ENCODE data around the gene GVQW3. TPM values are rescaled to one million over a fixed set of nuclear protein-coding genes. Genes with fewer than 3 reads are reported as not detected.

Gene GVQW3
- 1 to 10 TPM; 1.7 to 2.1 TPM for total RNA-seq

DNA sequence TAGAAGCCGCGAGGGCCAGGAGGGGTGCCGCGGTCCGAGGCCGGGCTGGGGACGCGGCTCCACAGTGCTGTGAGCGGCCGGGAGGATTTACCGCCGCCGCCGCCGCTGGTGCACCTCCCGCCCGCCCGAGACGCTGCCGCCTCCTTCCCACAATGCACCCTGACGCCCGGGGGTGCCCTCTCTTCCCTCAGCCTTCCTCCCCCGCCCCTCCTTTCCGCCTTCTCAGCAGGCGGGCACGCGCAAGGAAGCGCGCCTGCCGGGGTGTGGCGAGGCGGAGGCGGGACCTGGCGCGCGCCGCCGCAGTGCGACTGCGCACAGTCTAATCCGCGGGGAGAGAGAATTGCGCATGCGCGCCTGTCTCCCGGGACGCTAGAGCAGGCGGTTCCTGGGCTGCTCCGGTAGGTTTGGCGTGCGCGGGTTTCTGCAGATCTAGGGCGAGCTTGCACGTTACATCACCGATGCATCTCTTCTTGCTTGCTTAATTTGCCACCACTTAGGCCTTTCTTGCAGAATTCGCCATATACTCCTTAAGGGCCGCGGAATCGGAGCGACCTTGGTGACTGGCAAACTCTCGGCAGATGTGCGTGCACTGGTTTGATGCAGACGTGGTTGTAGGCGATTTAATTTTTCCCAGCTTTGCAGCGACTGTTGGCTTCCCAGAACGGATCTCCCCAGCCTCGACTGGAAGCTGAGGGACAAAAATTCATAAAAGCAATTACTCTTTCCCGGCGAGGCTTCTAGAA, at the start of gene GVQW3, which contains the start of gene THAP12:
TSS of gene GVQW3 (plus strand) at position 347 of the 743 bp plus-strand sequence. CDS start 506 bp downstream, outside the sequence.
TSS of gene THAP12 (minus strand) at position 156 of the 743 bp plus-strand sequence. CDS start 296 bp downstream, outside the sequence.
- no peaks in the 10 kb centered on the region for H3K27me3 Mint-ChIP-seq (ENCODE audit: low read depth)
- CTCF ChIA-PET, result interaction anchor here (1.0 kb wide), 1 partner anchor 174 kb away, joined by 3 read pairs; no protein-coding TSS in a partner anchor
- DNase-seq, result peak; percentile 97
- no peaks in the 10 kb centered on the region for H3K9me3 Mint-ChIP-seq
- intact Hi-C loops (cut with micrococcal nuclease), result loop anchor here (1.0 to 5.0 kb wide), 8 partner anchors 10 to 1440 kb away; partner anchors contain the start of genes AAMDC, ACER3, RSF1 and UVRAG
- H3K36me3 Mint-ChIP-seq (ENCODE audit: low read depth), result peaks cover 7% of the 10 kb centered on the region
- peak within 1 kb of the TSS; percentile 91 for H3K4me3 Mint-ChIP-seq
- H3K27ac Mint-ChIP-seq, result peak within 1 kb of the TSS; percentile 91
- peaks cover 58% of the 10 kb centered on the region for H3K4me1 Mint-ChIP-seq (ENCODE audit: low read depth)

DNA sequence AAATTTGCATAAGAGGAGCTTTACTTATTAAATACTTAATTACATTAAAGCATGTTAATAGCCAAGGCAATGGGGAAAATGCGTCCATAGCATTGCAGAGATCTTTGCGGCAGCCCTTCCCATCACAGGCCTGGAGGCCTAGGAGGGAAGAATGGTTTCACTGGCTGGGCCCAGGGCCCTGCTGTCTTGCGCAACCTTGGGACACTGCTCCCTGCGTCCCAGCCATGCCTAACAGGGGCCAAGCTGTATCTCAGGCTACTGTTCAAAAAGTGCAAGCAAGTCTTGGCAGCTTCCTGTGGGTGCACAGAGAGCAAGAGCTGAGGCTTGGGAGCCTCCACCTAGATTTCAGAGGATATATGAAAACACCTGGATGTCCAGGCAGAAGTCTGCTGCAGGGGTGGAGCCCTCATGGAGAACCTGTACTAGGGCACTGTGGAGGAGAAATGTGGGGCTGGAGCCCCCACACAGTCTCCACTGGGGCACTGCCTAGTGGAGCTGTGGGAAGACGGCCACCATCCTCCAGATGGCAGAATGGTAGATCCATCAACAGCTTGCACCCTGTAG, 46.2 kb upstream of the GVQW3 start:
- Mint-ChIP-seq H3K4me1 (ENCODE audit: low read depth) (no peaks in the 10 kb centered on the region), H3K36me3 (ENCODE audit: low read depth) (peaks cover 2% of the 10 kb centered on the region), H3K27me3 (ENCODE audit: low read depth) (peaks cover 4% of the 10 kb centered on the region), H3K4me3 (no peak overlapping the region), H3K9me3 (peaks cover 21% of the 10 kb centered on the region), H3K27ac (no peak overlapping the region)
- no peak for DNase-seq
- CTCF ChIA-PET, result interaction anchor here (1.0 kb wide), 1 partner anchor 16 kb away, joined by 3 read pairs; no protein-coding TSS in a partner anchor
- intact Hi-C loops (cut with micrococcal nuclease), result no loop called here

DNA sequence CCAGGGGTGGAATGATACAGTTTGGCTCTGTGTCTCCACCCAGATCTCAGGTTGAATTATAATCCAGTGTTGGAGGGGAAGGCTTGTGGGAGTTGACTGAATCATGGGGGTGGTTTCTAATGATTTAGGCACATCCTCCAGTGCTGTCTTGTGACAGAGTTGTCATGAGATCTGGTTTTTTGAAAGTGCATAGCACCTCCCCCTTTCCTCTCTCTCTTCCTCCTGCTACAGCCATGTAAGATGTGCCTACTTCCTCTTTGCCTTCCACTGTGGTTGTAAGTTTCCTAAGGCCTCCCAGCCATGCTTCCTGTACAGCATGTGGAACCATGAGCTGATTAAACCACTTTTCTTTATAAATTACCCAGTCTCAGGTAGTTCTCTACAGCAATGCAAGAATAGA, 45.3 kb upstream of the GVQW3 start:
- DNase-seq, result no peak
- intact Hi-C loops (cut with micrococcal nuclease), result no loop called here
- H3K4me3 Mint-ChIP-seq, result no peak overlapping the region
- peaks cover 4% of the 10 kb centered on the region for H3K27me3 Mint-ChIP-seq (ENCODE audit: low read depth)
- CTCF ChIA-PET, result interaction anchor here (1.3 kb wide), 1 partner anchor 11 kb away, joined by 4 read pairs; no protein-coding TSS in a partner anchor
- H3K9me3 Mint-ChIP-seq, result peaks cover 21% of the 10 kb centered on the region
- H3K27ac Mint-ChIP-seq, result no peak overlapping the region
- H3K36me3 Mint-ChIP-seq (ENCODE audit: low read depth), result peaks cover 2% of the 10 kb centered on the region
- no peaks in the 10 kb centered on the region for H3K4me1 Mint-ChIP-seq (ENCODE audit: low read depth)

- no peak overlapping the region for H3K4me3 Mint-ChIP-seq
- H3K4me1 Mint-ChIP-seq (ENCODE audit: low read depth), result no peaks in the 10 kb centered on the region
- H3K36me3 Mint-ChIP-seq (ENCODE audit: low read depth), result peaks cover 2% of the 10 kb centered on the region
- intact Hi-C loops (cut with micrococcal nuclease), result no loop called here
- H3K27me3 Mint-ChIP-seq (ENCODE audit: low read depth), result peaks cover 4% of the 10 kb centered on the region
- CTCF ChIA-PET, result interaction anchor here (1.3 kb wide), 1 partner anchor 10 kb away, joined by 4 read pairs; no protein-coding TSS in a partner anchor
- no peak overlapping the region for H3K27ac Mint-ChIP-seq
- no peak for DNase-seq
- peaks cover 21% of the 10 kb centered on the region for H3K9me3 Mint-ChIP-seq
These were observed 44.5 kb upstream of the GVQW3 start for GRCh38 chr11:76336597-76336996.

DNA sequence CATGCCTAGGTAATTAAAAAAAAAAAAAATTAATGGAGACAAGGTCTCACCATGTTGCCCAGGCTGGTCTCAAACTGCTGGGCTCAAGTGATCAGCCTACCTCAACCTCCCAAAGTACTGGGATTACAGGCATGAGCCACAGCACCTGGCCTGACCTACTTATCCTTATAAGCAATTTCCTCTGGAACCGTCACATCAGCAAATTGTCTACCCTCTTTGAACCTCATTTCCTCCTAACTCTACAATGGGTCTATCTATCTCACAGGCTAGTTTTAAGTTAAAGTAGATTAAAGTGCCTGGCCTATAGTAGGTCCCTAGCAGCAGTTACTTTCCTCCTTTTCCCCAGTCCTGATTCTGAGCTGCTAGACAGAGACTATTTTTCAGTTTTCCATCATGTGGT, 43.7 kb upstream of the GVQW3 start:
- Mint-ChIP-seq H3K9me3 (peaks cover 21% of the 10 kb centered on the region), H3K4me3 (no peak overlapping the region), H3K36me3 (ENCODE audit: low read depth) (peaks cover 2% of the 10 kb centered on the region), H3K27ac (no peak overlapping the region), H3K4me1 (ENCODE audit: low read depth) (no peaks in the 10 kb centered on the region), H3K27me3 (ENCODE audit: low read depth) (peaks cover 2% of the 10 kb centered on the region)
- intact Hi-C loops (cut with micrococcal nuclease), result no loop called here
- CTCF ChIA-PET, result no interaction called here
- DNase-seq, result no peak

GRCh38 chr11:76337923-76338322, 43.2 kb upstream of the GVQW3 start:
- H3K36me3 Mint-ChIP-seq (ENCODE audit: low read depth), result peaks cover 2% of the 10 kb centered on the region
- H3K27me3 Mint-ChIP-seq (ENCODE audit: low read depth), result peaks cover 2% of the 10 kb centered on the region
- no peak for DNase-seq
- H3K27ac Mint-ChIP-seq, result no peak overlapping the region
- intact Hi-C loops (cut with micrococcal nuclease), result no loop called here
- no peaks in the 10 kb centered on the region for H3K4me1 Mint-ChIP-seq (ENCODE audit: low read depth)
- no peak overlapping the region for H3K4me3 Mint-ChIP-seq
- peaks cover 21% of the 10 kb centered on the region for H3K9me3 Mint-ChIP-seq
- CTCF ChIA-PET, result no interaction called here

- H3K36me3 Mint-ChIP-seq (ENCODE audit: low read depth), result peaks cover 2% of the 10 kb centered on the region
- peaks cover 2% of the 10 kb centered on the region for H3K27me3 Mint-ChIP-seq (ENCODE audit: low read depth)
- no peak for DNase-seq
- peaks cover 18% of the 10 kb centered on the region for H3K9me3 Mint-ChIP-seq
- H3K4me1 Mint-ChIP-seq (ENCODE audit: low read depth), result no peaks in the 10 kb centered on the region
- H3K4me3 Mint-ChIP-seq, result no peak overlapping the region
- intact Hi-C loops (cut with micrococcal nuclease), result no loop called here
- CTCF ChIA-PET, result no interaction called here
- H3K27ac Mint-ChIP-seq, result no peak overlapping the region
These were observed 41.9 kb upstream of the GVQW3 start for GRCh38 chr11:76339221-76339620.

GRCh38 chr11:76347466-76347865, 33.7 kb upstream of the GVQW3 start:
- no peak overlapping the region for H3K4me3 Mint-ChIP-seq
- intact Hi-C loops (cut with micrococcal nuclease), result loop anchor here (5.0 kb wide), 1 partner anchor 75 kb away; no protein-coding TSS in a partner anchor
- peaks cover 15% of the 10 kb centered on the region for H3K36me3 Mint-ChIP-seq (ENCODE audit: low read depth)
- no peaks in the 10 kb centered on the region for H3K4me1 Mint-ChIP-seq (ENCODE audit: low read depth)
- no peaks in the 10 kb centered on the region for H3K9me3 Mint-ChIP-seq
- DNase-seq, result no peak
- no peak overlapping the region for H3K27ac Mint-ChIP-seq
- CTCF ChIA-PET, result interaction anchor here (1.3 kb wide), 1 partner anchor 11 kb away, joined by 4 read pairs; no protein-coding TSS in a partner anchor
- no peaks in the 10 kb centered on the region for H3K27me3 Mint-ChIP-seq (ENCODE audit: low read depth)

DNA sequence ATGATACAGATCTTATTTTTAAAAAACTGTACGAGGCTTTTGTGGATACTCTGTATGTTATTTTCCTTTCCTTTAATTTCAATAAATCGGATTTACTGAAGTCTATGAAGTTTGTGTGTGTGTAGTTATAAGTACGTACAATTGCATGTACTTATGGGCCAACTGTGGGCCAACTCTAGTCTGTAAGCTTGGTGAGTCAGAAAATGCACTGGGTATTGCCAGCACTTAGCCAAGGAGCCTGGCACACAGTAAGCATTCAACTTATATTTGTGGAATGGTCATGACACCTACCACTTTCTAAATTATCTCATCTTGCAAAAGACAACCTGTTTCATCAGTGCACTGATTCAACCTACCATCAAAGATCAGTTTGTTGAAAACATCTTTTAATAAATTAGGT, 32.8 kb upstream of the GVQW3 start:
- intact Hi-C loops (cut with micrococcal nuclease), result loop anchor here (5.0 kb wide), 1 partner anchor 74 kb away; no protein-coding TSS in a partner anchor
- H3K27ac Mint-ChIP-seq, result no peak overlapping the region
- no peaks in the 10 kb centered on the region for H3K4me1 Mint-ChIP-seq (ENCODE audit: low read depth)
- H3K36me3 Mint-ChIP-seq (ENCODE audit: low read depth), result peaks cover 18% of the 10 kb centered on the region
- DNase-seq, result no peak
- no peaks in the 10 kb centered on the region for H3K9me3 Mint-ChIP-seq
- H3K4me3 Mint-ChIP-seq, result no peak overlapping the region
- CTCF ChIA-PET, result no interaction called here
- H3K27me3 Mint-ChIP-seq (ENCODE audit: low read depth), result no peaks in the 10 kb centered on the region

DNA sequence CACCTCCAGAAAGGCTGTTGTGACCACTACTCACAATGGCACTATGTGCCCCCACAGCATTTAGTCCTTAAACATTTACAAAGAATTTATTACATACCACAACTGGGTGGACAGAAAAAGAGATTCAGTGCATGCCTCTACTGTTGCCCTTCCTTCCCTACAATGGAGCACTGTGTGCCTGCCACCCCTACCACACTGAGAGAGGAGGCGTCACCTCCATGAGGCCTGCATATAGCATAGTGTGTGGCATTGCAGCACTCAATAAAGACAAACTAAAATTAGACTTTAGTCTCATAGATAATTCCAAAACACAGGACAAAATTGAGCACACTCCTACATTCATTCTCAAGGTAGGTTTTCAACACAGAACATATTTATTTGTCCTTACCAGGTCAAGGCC, 26.0 kb upstream of the GVQW3 start:
- CTCF ChIA-PET, result no interaction called here
- no peak for DNase-seq
- peaks cover 52% of the 10 kb centered on the region for H3K36me3 Mint-ChIP-seq (ENCODE audit: low read depth)

DNA sequence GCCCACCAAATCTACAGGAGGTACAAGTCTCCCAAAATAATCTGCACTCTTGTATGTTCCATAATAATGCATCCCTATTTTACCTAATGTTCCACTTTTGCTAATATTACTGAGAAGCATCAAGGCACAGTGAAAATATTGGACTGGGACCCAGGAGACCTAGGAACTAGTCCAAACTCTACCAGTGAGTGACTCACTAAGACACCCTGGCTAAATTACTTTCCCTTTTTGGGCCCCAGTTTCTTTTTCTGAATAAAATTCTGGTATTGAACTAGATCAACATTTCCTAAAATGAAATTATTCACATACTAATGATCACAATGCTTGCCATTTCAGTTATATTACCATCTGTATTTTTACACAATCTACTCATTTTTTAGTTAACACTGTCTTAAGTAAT, 19.7 kb upstream of the GVQW3 start:
- intact Hi-C loops (cut with micrococcal nuclease), result no loop called here
- no peak overlapping the region for H3K4me3 Mint-ChIP-seq
- no peak overlapping the region for H3K27ac Mint-ChIP-seq
- peaks cover 31% of the 10 kb centered on the region for H3K36me3 Mint-ChIP-seq (ENCODE audit: low read depth)
- DNase-seq, result no peak
- H3K27me3 Mint-ChIP-seq (ENCODE audit: low read depth), result no peaks in the 10 kb centered on the region
- H3K4me1 Mint-ChIP-seq (ENCODE audit: low read depth), result peaks cover 20% of the 10 kb centered on the region
- CTCF ChIA-PET, result no interaction called here
- H3K9me3 Mint-ChIP-seq, result no peaks in the 10 kb centered on the region

More for the DNA sequence above, 26.0 kb upstream of the GVQW3 start:
- H3K4me3 Mint-ChIP-seq, result no peak overlapping the region
- no peaks in the 10 kb centered on the region for H3K4me1 Mint-ChIP-seq (ENCODE audit: low read depth)
- H3K27ac Mint-ChIP-seq, result no peak overlapping the region
- H3K9me3 Mint-ChIP-seq, result peaks cover 7% of the 10 kb centered on the region
- H3K27me3 Mint-ChIP-seq (ENCODE audit: low read depth), result no peaks in the 10 kb centered on the region
- intact Hi-C loops (cut with micrococcal nuclease), result no loop called here

GRCh38 chr11:76361776-76362175, 19.3 kb upstream of the GVQW3 start:
- Mint-ChIP-seq H3K27me3 (ENCODE audit: low read depth) (no peaks in the 10 kb centered on the region), H3K27ac (no peak overlapping the region), H3K9me3 (no peaks in the 10 kb centered on the region), H3K4me3 (no peak overlapping the region), H3K4me1 (ENCODE audit: low read depth) (peaks cover 20% of the 10 kb centered on the region), H3K36me3 (ENCODE audit: low read depth) (peaks cover 30% of the 10 kb centered on the region)
- intact Hi-C loops (cut with micrococcal nuclease), result no loop called here
- CTCF ChIA-PET, result interaction anchor here (1.2 kb wide), 1 partner anchor 153 kb away, joined by 4 read pairs; no protein-coding TSS in a partner anchor
- DNase-seq, result no peak
